Spleen (tissue), 11 donors: Measurements from ENCODE around the gene FHAD1. TPM values are rescaled to one million over a fixed set of nuclear protein-coding genes. Genes with fewer than 3 reads are reported as not detected.

Source experiments
- DNase-seq: peaks from one replicate; pipeline ENCODE4 v3.0.0-alpha.2; 2020
- H3K27ac ChIP-seq, 8 donors: fragments of 200-600 bp; sonication (generic) in 7 of 8; 1 replicate in 4 of 8; 2 replicates in 4 of 8; pipeline versions ENCODE4 v1.5.0 to v1.8.0; 2016 to 2021; ENCODE audit warnings: inconsistent platforms in 4 of 8, mild to moderate bottlenecking in 4 of 8, moderate library complexity in 1 of 8
- H3K27me3 ChIP-seq, 7 donors: fragments of 200-600 bp; sonication (generic) in 6 of 7; replicated peaks in 1 of 7; 1 replicate in 4 of 7; 2 replicates in 3 of 7; pipeline versions ENCODE4 v1.5.0 to v1.8.0; 2016 to 2021; ENCODE audit warnings: inconsistent platforms in 3 of 7, mild to moderate bottlenecking in 1 of 7
- H3K36me3 ChIP-seq, 6 donors: fragments of 200-600 bp; sonication (generic) in 5 of 6; 1 replicate in 4 of 6; 2 replicates in 2 of 6; pipeline versions ENCODE4 v1.5.0 to v1.8.0; 2016 to 2021; ENCODE audit warnings: inconsistent platforms in 2 of 6
- H3K4me1 ChIP-seq, 6 donors: fragments of 200-600 bp; sonication (generic) in 5 of 6; 1 replicate in 3 of 6; 2 replicates in 3 of 6; pipeline versions ENCODE4 v1.5.0 to v1.8.0; 2016 to 2021; ENCODE audit warnings: inconsistent platforms in 3 of 6
- H3K4me3 ChIP-seq, 8 donors: fragments of 200-600 bp; sonication (generic) in 7 of 8; 1 replicate in 4 of 8; 2 replicates in 4 of 8; pipeline versions ENCODE4 v1.5.0 to v1.8.0; 2016 to 2021; ENCODE audit warnings: inconsistent platforms in 4 of 8, mild to moderate bottlenecking in 4 of 8, moderate library complexity in 2 of 8
- H3K9me3 ChIP-seq, 8 donors: fragments of 200-600 bp; sonication (generic) in 7 of 8; 1 replicate in 4 of 8; 2 replicates in 4 of 8; pipeline versions ENCODE4 v1.5.0 to v1.8.0; 2016 to 2021; ENCODE audit warnings: inconsistent platforms in 4 of 8
- POLR2A ChIP-seq, 3 donors: fragments of 450-650 bp; IDR thresholded peaks; one replicate each; pipeline ENCODE4 v1.5.1; 2017; ENCODE audit warnings: antibody characterized with exemption in 3 of 3, mild to moderate bottlenecking in 1 of 3
- POLR2AphosphoS5 ChIP-seq, 3 donors: sonication (generic); formaldehyde crosslinking; IDR thresholded peaks; one replicate each; pipeline ENCODE4 v1.5.1; 2017; ENCODE audit warnings: antibody characterized with exemption in 3 of 3
- WGBS, 5 donors: extraction: QIAGEN DNeasy Blood & Tissue Kit in 3 of 5; methylation state at CpG; one replicate each; pipeline versions ENCODE4 v1.1.5 to v1.1.7; 2013 to 2018; 5-methylcytosine and 5-hydroxymethylcytosine counted together
- intact Hi-C: fragments of 100-400 bp; cut with DNase I; formaldehyde crosslinking; loops from one replicate; pipeline ENCODE4 v1.15.0; 2023; ENCODE audit warnings: low total_unique reads
- polyA plus RNA-seq, 3 donors: library from polyadenylated mRNA; stranded (reverse); fragments of 200-250 nt; gene quantifications; one replicate each; pipeline ENCODE4 v1.2.1, GENCODE V29; 2013
- total RNA-seq, 7 donors: library from RNA; depleted of rRNA in 3 of 7; stranded (reverse); fragments of >200 nt in 3 of 7; fragmentation: NEBNext Ultra II Directional in 4 of 7; extraction: Animal tissue kit (Norgen Biotek cat#: 25700) in 4 of 7; gene quantifications; one replicate each; pipeline versions ENCODE4 v1.1.0 to v1.2.1, GENCODE V29; 2016 to 2021
- TF ChIP-seq, protein P1 (sequence below), 11 experiments: fragments of 200-600 bp in 7 of 11; fragments of 450-650 bp in 4 of 11; sonication (generic) in 4 of 11; IDR thresholded peaks in 8 of 11; conservative IDR thresholded peaks in 3 of 11; 1 replicate in 7 of 11; 2 replicates in 4 of 11; pipeline versions ENCODE4 v1.4.0 to v1.8.0; 2016 to 2021; ENCODE audit warnings: antibody characterized with exemption in 11 of 11, inconsistent platforms in 4 of 11, mild to moderate bottlenecking in 1 of 11
- donor health status: healthy with polysubstance abuse.
- donor health status: DM: no; HTN: no; CAD: no; lungs with moderate emphysema.
- donor health status: DM: no; HTN: no; CAD: no.
- donor health status: Bipolar disorder and iron deficiency.
- donor health status: healthy.
- donor health status: DM: no; HTN: no; CAD: no.
- donor health status: DM: yes; HTN: yes; CAD: no.

The FHAD1 gene
- total and polyA plus RNA-seq, 10 donors, result 0.22 to 1.0 (median 0.28) TPM; not detected in 3

- Histone ChIP-seq H3K9me3 (no peaks in the 10 kb centered on the region), H3K27me3 (no peaks in the 10 kb centered on the region), H3K4me3 (no peak overlapping the region), H3K36me3 (no peaks in the 10 kb centered on the region), H3K27ac (peak overlapping the region in 3 of 8 donors; percentile 17 to 96 (median 94)), H3K4me1 (peaks cover 11 to 38% (median 21%) of the 10 kb centered on the region in 6 donors)
- TF ChIP-seq, protein P1, sequence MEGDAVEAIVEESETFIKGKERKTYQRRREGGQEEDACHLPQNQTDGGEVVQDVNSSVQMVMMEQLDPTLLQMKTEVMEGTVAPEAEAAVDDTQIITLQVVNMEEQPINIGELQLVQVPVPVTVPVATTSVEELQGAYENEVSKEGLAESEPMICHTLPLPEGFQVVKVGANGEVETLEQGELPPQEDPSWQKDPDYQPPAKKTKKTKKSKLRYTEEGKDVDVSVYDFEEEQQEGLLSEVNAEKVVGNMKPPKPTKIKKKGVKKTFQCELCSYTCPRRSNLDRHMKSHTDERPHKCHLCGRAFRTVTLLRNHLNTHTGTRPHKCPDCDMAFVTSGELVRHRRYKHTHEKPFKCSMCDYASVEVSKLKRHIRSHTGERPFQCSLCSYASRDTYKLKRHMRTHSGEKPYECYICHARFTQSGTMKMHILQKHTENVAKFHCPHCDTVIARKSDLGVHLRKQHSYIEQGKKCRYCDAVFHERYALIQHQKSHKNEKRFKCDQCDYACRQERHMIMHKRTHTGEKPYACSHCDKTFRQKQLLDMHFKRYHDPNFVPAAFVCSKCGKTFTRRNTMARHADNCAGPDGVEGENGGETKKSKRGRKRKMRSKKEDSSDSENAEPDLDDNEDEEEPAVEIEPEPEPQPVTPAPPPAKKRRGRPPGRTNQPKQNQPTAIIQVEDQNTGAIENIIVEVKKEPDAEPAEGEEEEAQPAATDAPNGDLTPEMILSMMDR (IDR thresholded peaks at IDR 0.05 in 8 of 11, conservative IDR thresholded peaks at IDR 0.05 in 3 of 11), result no peak
- TF ChIP-seq POLR2A (IDR thresholded peaks at IDR 0.05), result no peak
- TF ChIP-seq POLR2AphosphoS5 (IDR thresholded peaks at IDR 0.05), result no peak
- no peak for DNase-seq
- intact Hi-C loops, result no loop called here
- 70 to 79% (median 74%) methylated on average over 10 to 11 of the region's 11 CpGs for WGBS, 5 donors
Observed at GRCh38 chr1:15406614-15407559, 159.9 kb downstream of the FHAD1 start.

DNA sequence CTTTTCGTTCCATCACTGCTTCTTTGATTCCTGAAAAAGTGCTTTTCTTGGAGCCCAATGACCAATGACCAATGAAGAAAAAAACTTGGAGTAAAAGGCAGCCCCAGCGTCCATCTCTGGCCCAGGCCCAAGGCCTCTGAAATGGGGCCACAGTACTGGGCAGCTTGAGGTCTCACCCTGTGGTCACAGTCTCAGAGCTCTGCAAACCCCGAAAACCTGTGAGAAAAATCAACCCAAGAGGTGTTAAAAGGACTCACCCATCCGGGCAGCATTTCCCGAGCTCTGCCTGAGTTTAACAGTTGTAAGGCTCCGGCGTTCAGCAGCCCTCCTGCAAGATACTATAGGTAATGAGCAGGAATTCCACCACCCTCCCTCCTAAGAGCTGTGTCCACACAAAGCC lies 160.6 kb downstream of the FHAD1 start:
- TF ChIP-seq, protein P1 (IDR thresholded peaks at IDR 0.05 in 8 of 11, conservative IDR thresholded peaks at IDR 0.05 in 3 of 11), result no peak
- TF ChIP-seq POLR2AphosphoS5 (IDR thresholded peaks at IDR 0.05), result no peak
- no peak for TF ChIP-seq POLR2A (IDR thresholded peaks at IDR 0.05)
- Histone ChIP-seq H3K4me1 (peaks cover 17 to 45% (median 28%) of the 10 kb centered on the region in 6 donors), H3K27ac (peak overlapping the region in 3 of 8 donors; percentile 17 to 96 (median 94)), H3K36me3 (peaks cover 0 to 6% (median 0%) of the 10 kb centered on the region in 6 donors), H3K27me3 (no peaks in the 10 kb centered on the region), H3K9me3 (no peaks in the 10 kb centered on the region), H3K4me3 (no peak overlapping the region)
- intact Hi-C loops, result no loop called here
- DNase-seq, result no peak
- 70 to 92% (median 83%) methylated on average over 7 of the region's 7 CpGs for WGBS, 5 donors

- peaks cover 28 to 59% (median 42%) of the 10 kb centered on the region in 6 donors for H3K4me1 ChIP-seq
- TF ChIP-seq POLR2AphosphoS5 (IDR thresholded peaks at IDR 0.05), result no peak
- TF ChIP-seq POLR2A (IDR thresholded peaks at IDR 0.05), result no peak
- intact Hi-C loops, result no loop called here
- no peaks in the 10 kb centered on the region for H3K27me3 ChIP-seq
- no peak for DNase-seq
- whole genome bisulfite sequencing, 5 donors, result 30 to 63% (median 34%) methylated on average over 8 to 14 of the region's 14 CpGs
- H3K36me3 ChIP-seq, result peaks cover 0 to 20% (median 0%) of the 10 kb centered on the region in 6 donors
- H3K27ac ChIP-seq, result peak overlapping the region in 5 of 8 donors; percentile 86 to 96 (median 94)
- peak overlapping the region; percentile 69 to 97 (median 88) for H3K4me3 ChIP-seq
- H3K9me3 ChIP-seq, result no peaks in the 10 kb centered on the region
Observed at GRCh38 chr1:15408890-15409387, 161.9 kb downstream of the FHAD1 start.

DNA sequence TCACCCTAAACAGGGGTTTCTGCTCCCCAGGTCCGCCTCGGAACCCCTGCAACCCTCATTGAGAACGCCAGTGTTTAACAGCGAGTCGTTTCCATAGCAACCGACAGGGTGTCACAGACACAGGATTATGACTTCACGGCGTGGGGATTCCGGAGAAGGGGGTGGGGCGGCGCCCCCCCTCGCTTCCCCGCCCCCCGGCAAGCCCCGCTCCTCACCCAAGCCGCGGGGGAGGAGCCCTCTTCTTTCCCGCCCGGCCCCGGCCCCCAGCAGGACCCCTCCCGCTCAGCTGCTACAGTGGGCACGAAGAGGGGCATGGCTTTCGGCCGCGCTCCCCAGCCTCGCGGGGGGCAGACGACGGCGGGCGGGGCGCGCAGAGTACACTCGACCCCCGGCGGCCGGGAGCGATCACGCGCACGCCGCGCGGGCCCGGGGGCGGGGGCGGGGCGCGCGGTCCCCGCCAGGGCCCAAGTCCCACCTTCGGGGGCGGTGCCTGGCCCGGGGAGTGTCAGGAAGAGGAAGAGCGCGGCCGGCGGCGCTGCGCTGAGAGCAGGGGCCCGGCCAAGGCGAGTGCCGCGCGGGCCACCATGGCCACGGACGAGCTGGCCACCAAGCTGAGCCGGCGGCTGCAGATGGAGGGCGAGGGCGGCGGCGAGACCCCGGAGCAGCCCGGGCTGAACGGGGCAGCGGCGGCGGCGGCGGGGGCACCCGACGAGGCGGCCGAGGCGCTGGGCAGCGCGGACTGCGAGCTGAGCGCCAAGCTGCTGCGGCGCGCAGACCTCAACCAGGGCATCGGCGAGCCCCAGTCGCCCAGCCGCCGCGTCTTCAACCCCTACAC lies 162.6 kb downstream of the FHAD1 start, which contains the start of gene EFHD2:
Gene EFHD2 (plus strand): TSS at position 501 of the 835 bp plus-strand sequence. CDS start 84 bp downstream, at position 585.
- 0 to 2% (median 1%) methylated on average over 12 to 99 of the region's 99 CpGs for WGBS, 5 donors
- H3K27ac ChIP-seq, result peak within 1 kb of the TSS; percentile 62 to 96 (median 88)
- peak; percentile 98 for DNase-seq
- peak; percentile 89 to 93 (median 91) for TF ChIP-seq POLR2AphosphoS5 (IDR thresholded peaks at IDR 0.05)
- peak in 2 of 3 donors; percentile 58 to 79 for TF ChIP-seq POLR2A (IDR thresholded peaks at IDR 0.05)
- TF ChIP-seq, protein P1 (IDR thresholded peaks at IDR 0.05 in 8 of 11, conservative IDR thresholded peaks at IDR 0.05 in 3 of 11), result peak in 1 of 11 experiments; percentile 11
- no peaks in the 10 kb centered on the region for H3K27me3 ChIP-seq
- H3K4me1 ChIP-seq, result peaks cover 34 to 65% (median 48%) of the 10 kb centered on the region in 6 donors
- peak within 1 kb of the TSS; percentile 69 to 97 (median 88) for H3K4me3 ChIP-seq
- H3K36me3 ChIP-seq, result peaks cover 0 to 26% (median 3%) of the 10 kb centered on the region in 6 donors
- no peaks in the 10 kb centered on the region for H3K9me3 ChIP-seq
- intact Hi-C loops, result no loop called here
